Uterus (tissue), 4 donors: ENCODE results near the gene TRABD2B. TPM values are rescaled to one million over a fixed set of nuclear protein-coding genes. Genes with fewer than 3 reads are reported as not detected.

Experiments used
- DNase-seq, 2 donors: peaks; one replicate each; pipeline ENCODE4 v3.0.0-alpha.2; 2019 to 2020
- H3K27ac ChIP-seq, 2 donors: fragments of 200-600 bp; sonication (generic); 1 replicate in 1 of 2; 2 replicates in 1 of 2; pipeline ENCODE4 v1.5.1; 2016 to 2018
- H3K27me3 ChIP-seq, 2 donors: fragments of 200-600 bp; sonication (generic); one replicate each; pipeline ENCODE4 v1.5.1; 2018 to 2019; ENCODE audit warnings: control low read depth in 1 of 2
- H3K36me3 ChIP-seq, 2 donors: fragments of 200-600 bp; sonication (generic); one replicate each; pipeline ENCODE4 v1.5.1; 2019; ENCODE audit warnings: control low read depth in 1 of 2
- H3K4me1 ChIP-seq, 2 donors: fragments of 200-600 bp; sonication (generic); one replicate each; pipeline ENCODE4 v1.5.1; 2018 to 2019; ENCODE audit warnings: control low read depth in 1 of 2
- H3K4me3 ChIP-seq, 2 donors: fragments of 200-600 bp; sonication (generic); 1 replicate in 1 of 2; 2 replicates in 1 of 2; pipeline ENCODE4 v1.5.1; 2018 to 2019; ENCODE audit warnings: mild to moderate bottlenecking in 1 of 2
- H3K9me3 ChIP-seq, 2 donors: fragments of 200-600 bp; sonication (generic); one replicate each; pipeline ENCODE4 v1.5.1; 2019; ENCODE audit warnings: control low read depth in 1 of 2
- CTCF ChIP-seq, 4 experiments: fragments of 200-600 bp in 2 of 4; fragments of 450-650 bp in 2 of 4; sonication (generic) in 2 of 4; IDR thresholded peaks; one replicate each; pipeline ENCODE4 v1.5.1; 2016 to 2019; ENCODE audit warnings: antibody characterized with exemption in 4 of 4, mild to moderate bottlenecking in 2 of 4, moderate library complexity in 1 of 4
- POLR2A ChIP-seq, 2 donors: fragments of 450-650 bp; IDR thresholded peaks; one replicate each; pipeline ENCODE4 v1.6.1; 2016; ENCODE audit warnings: antibody characterized with exemption in 2 of 2, mild to moderate bottlenecking in 1 of 2, moderate library complexity in 1 of 2
- intact Hi-C: fragments of 100-400 bp; cut with DNase I; formaldehyde crosslinking; loops from one replicate; pipeline ENCODE4 v1.15.1; 2023; ENCODE audit warnings: low total_unique reads
- total RNA-seq, 4 donors: library from RNA; depleted of rRNA in 3 of 4; stranded (reverse); fragments of >200 nt in 3 of 4; gene quantifications; one replicate each; pipeline versions ENCODE4 v1.1.0 to v1.2.4, GENCODE V29; 2014 to 2023
- donor health status: DM: yes; HTN: yes; CAD: no.

TRABD2B gene
- total RNA-seq, 4 donors from 2014 or later: under 0.01 to 1.6 (median 1.0) TPM

- Histone ChIP-seq H3K27ac (no peak overlapping the region), H3K36me3 (no peaks in the 10 kb centered on the region), H3K9me3 (no peaks in the 10 kb centered on the region), H3K4me1 (no peaks in the 10 kb centered on the region), H3K27me3 (no peaks in the 10 kb centered on the region), H3K4me3 (no peak overlapping the region)
- TF ChIP-seq POLR2A (IDR thresholded peaks at IDR 0.05): no peak
- no peak for TF ChIP-seq CTCF (IDR thresholded peaks at IDR 0.05)
- intact Hi-C loops: no loop called here
- DNase-seq: no peak
These were observed 143.3 kb downstream of the TRABD2B start for GRCh38 chr1:47853852-47854251.

GRCh38 chr1:47853059-47853458 lies 144.1 kb downstream of the TRABD2B start:
- intact Hi-C loops: no loop called here
- TF ChIP-seq POLR2A (IDR thresholded peaks at IDR 0.05): no peak
- no peak for TF ChIP-seq CTCF (IDR thresholded peaks at IDR 0.05)
- Histone ChIP-seq H3K4me3 (no peak overlapping the region), H3K9me3 (no peaks in the 10 kb centered on the region), H3K36me3 (no peaks in the 10 kb centered on the region), H3K27ac (no peak overlapping the region), H3K4me1 (no peaks in the 10 kb centered on the region), H3K27me3 (no peaks in the 10 kb centered on the region)
- no peak for DNase-seq

- Histone ChIP-seq H3K36me3 (no peaks in the 10 kb centered on the region), H3K4me3 (no peak overlapping the region), H3K27ac (no peak overlapping the region), H3K27me3 (no peaks in the 10 kb centered on the region), H3K4me1 (no peaks in the 10 kb centered on the region), H3K9me3 (no peaks in the 10 kb centered on the region)
- TF ChIP-seq CTCF (IDR thresholded peaks at IDR 0.05): no peak
- TF ChIP-seq POLR2A (IDR thresholded peaks at IDR 0.05): no peak
- DNase-seq: no peak
- intact Hi-C loops: no loop called here
These were observed 145.0 kb downstream of the TRABD2B start for GRCh38 chr1:47852006-47852718.

GRCh38 chr1:47850451-47850850 lies 146.7 kb downstream of the TRABD2B start:
- Histone ChIP-seq H3K27me3 (no peaks in the 10 kb centered on the region), H3K4me3 (no peak overlapping the region), H3K4me1 (no peaks in the 10 kb centered on the region), H3K9me3 (no peaks in the 10 kb centered on the region), H3K27ac (no peak overlapping the region), H3K36me3 (no peaks in the 10 kb centered on the region)
- DNase-seq: no peak
- intact Hi-C loops: no loop called here
- no peak for TF ChIP-seq CTCF (IDR thresholded peaks at IDR 0.05)
- no peak for TF ChIP-seq POLR2A (IDR thresholded peaks at IDR 0.05)

GRCh38 chr1:47849591-47850261 lies 147.5 kb downstream of the TRABD2B start:
- H3K27ac ChIP-seq: no peak overlapping the region
- no peak for DNase-seq
- H3K36me3 ChIP-seq: no peaks in the 10 kb centered on the region
- H3K4me3 ChIP-seq: no peak overlapping the region
- TF ChIP-seq CTCF (IDR thresholded peaks at IDR 0.05) (no peak), POLR2A (IDR thresholded peaks at IDR 0.05) (no peak)
- no peaks in the 10 kb centered on the region for H3K27me3 ChIP-seq
- no peaks in the 10 kb centered on the region for H3K4me1 ChIP-seq
- intact Hi-C loops: no loop called here
- H3K9me3 ChIP-seq: no peaks in the 10 kb centered on the region
